Activated gamma-delta T cell (primary cell): ENCODE results near the gene RERE.

Experiments
- DNase-seq: peaks from one replicate; lab custom pipeline; 2025; lab: John Stamatoyannopoulos, UW

RERE gene

GRCh38 chr1:8689431-8690252 is 127.8 kb downstream of the RERE start:
- DNase-seq = no peak

- no peak for DNase-seq
Measured at GRCh38 chr1:8687538-8687937, 129.9 kb downstream of the RERE start.

- no peak for DNase-seq
Measured at GRCh38 chr1:8687039-8687438, 130.4 kb downstream of the RERE start.

GRCh38 chr1:8685463-8685862 is 132.0 kb downstream of the RERE start:
- DNase-seq = no peak

GRCh38 chr1:8684590-8684989 is 132.8 kb downstream of the RERE start:
- DNase-seq = no peak

GRCh38 chr1:8682573-8682972 is 134.9 kb downstream of the RERE start:
- no peak for DNase-seq

- no peak for DNase-seq
Measured at GRCh38 chr1:8681911-8682310, 135.5 kb downstream of the RERE start.

GRCh38 chr1:8680664-8681650 is 136.5 kb downstream of the RERE start:
- DNase-seq = no peak

GRCh38 chr1:8679929-8680663 is 137.3 kb downstream of the RERE start:
- DNase-seq = no peak

GRCh38 chr1:8679395-8679800 is 138.0 kb downstream of the RERE start:
- DNase-seq = no peak

GRCh38 chr1:8678673-8679394 is 138.6 kb downstream of the RERE start:
- no peak for DNase-seq

GRCh38 chr1:8677782-8678181 is 139.7 kb downstream of the RERE start:
- no peak for DNase-seq

GRCh38 chr1:8676813-8677212 is 140.6 kb downstream of the RERE start:
- DNase-seq = no peak

GRCh38 chr1:8676072-8676471 is 141.4 kb downstream of the RERE start:
- no peak for DNase-seq

- no peak for DNase-seq
Measured at GRCh38 chr1:8674912-8675311, 142.5 kb downstream of the RERE start.

GRCh38 chr1:8674481-8674880 is 143.0 kb downstream of the RERE start:
- DNase-seq = no peak

GRCh38 chr1:8671306-8671917 is 146.0 kb downstream of the RERE start:
- DNase-seq = no peak

GRCh38 chr1:8670371-8670818 is 147.0 kb downstream of the RERE start:
- DNase-seq = no peak

- DNase-seq = no peak
Measured at GRCh38 chr1:8669606-8670335, 147.7 kb downstream of the RERE start.
